GM19240 (cell line): ENCODE measurements around the gene PODNL1.
A peak's percentile ranks its signal among the peaks of the same experiment; 100 is the strongest.

ENCODE experiments used
- DNase-seq: peaks from one replicate; pipeline ENCODE4 v3.0.0; 2011; ENCODE audit warnings: low spot score; ENCODE audit not compliant: insufficient read length

The PODNL1 gene

GRCh38 chr19:13938301-13939064 is at the start of gene PODNL1:
TSS of gene PODNL1 (minus strand) at chr19:13938417. CDS start at chr19:13938181, 236 bp downstream.
- no peak for DNase-seq

GRCh38 chr19:13987101-13987890 is 49.1 kb upstream of the PODNL1 start:
- no peak for DNase-seq

- DNase-seq: peak; percentile 100
Measured at GRCh38 chr19:13986348-13986904, 48.2 kb upstream of the PODNL1 start.

GRCh38 chr19:13985771-13986347 is 47.6 kb upstream of the PODNL1 start:
- DNase-seq: no peak

GRCh38 chr19:13984875-13985741 is 46.9 kb upstream of the PODNL1 start:
- DNase-seq: no peak

- DNase-seq: no peak
Measured at GRCh38 chr19:13984186-13984585, 46.0 kb upstream of the PODNL1 start.

GRCh38 chr19:13983213-13983889 is 45.1 kb upstream of the PODNL1 start:
- DNase-seq: no peak

GRCh38 chr19:13982773-13983172 is 44.6 kb upstream of the PODNL1 start:
- no peak for DNase-seq

GRCh38 chr19:13981988-13982501 is 43.8 kb upstream of the PODNL1 start:
- DNase-seq: no peak

GRCh38 chr19:13981467-13981866 is 43.2 kb upstream of the PODNL1 start:
- DNase-seq: no peak

- DNase-seq: no peak
Measured at GRCh38 chr19:13981021-13981420, 42.8 kb upstream of the PODNL1 start.

GRCh38 chr19:13980340-13980739 is 42.1 kb upstream of the PODNL1 start:
- no peak for DNase-seq

GRCh38 chr19:13979686-13980085 is 41.5 kb upstream of the PODNL1 start:
- no peak for DNase-seq

GRCh38 chr19:13979244-13979615 is 41.0 kb upstream of the PODNL1 start:
- DNase-seq: no peak

- DNase-seq: no peak
Measured at GRCh38 chr19:13978351-13979243, 40.4 kb upstream of the PODNL1 start.

GRCh38 chr19:13977803-13978202 is 39.6 kb upstream of the PODNL1 start:
- no peak for DNase-seq

GRCh38 chr19:13976446-13976845 is 38.2 kb upstream of the PODNL1 start:
- no peak for DNase-seq

- DNase-seq: no peak
Measured at GRCh38 chr19:13975870-13976269, 37.7 kb upstream of the PODNL1 start.

GRCh38 chr19:13974073-13974472 is 35.9 kb upstream of the PODNL1 start:
- no peak for DNase-seq
